Neural progenitor cell (in vitro differentiated cells): ENCODE data around the gene FNTB.

Source experiments
- EZH2 ChIP-seq: fragments of 200-600 bp; sonication (generic); IDR thresholded peaks from 2 replicates; pipeline ENCODE4 v1.6.1; 2017; ENCODE audit warnings: antibody characterized with exemption, mild to moderate bottlenecking, moderate library complexity
- EZH2phosphoT487 ChIP-seq: fragments of 200-600 bp; sonication (generic); IDR thresholded peaks from 2 replicates; pipeline ENCODE4 v1.6.1; 2017; ENCODE audit warnings: antibody characterized with exemption
- TF ChIP-seq, protein P1 (sequence below): fragments of 200-600 bp; sonication (generic); IDR thresholded peaks from 2 replicates; pipeline ENCODE4 v1.5.1; 2017; ENCODE audit warnings: antibody characterized with exemption, mild to moderate bottlenecking

DNA sequence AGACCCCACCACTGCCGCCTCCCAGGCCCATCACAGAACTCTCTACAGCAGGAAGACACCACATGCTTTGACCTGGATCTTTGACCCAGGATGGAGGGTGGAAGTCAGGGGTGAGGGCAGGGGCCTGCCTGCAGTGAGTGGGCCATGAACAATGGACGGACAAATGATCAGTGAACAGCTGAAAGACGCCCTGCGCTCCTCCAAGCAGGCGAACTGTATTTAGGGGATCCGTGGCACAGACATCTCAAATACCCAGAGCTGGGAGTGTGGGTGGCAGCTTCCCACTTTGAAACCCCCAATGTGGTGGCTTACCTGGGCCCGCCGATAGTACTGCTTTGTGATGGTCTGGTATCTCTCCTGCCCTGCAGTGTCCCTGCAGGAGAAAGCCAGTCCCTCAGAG lies 35.4 kb upstream of the FNTB start:
- TF ChIP-seq, protein P1, sequence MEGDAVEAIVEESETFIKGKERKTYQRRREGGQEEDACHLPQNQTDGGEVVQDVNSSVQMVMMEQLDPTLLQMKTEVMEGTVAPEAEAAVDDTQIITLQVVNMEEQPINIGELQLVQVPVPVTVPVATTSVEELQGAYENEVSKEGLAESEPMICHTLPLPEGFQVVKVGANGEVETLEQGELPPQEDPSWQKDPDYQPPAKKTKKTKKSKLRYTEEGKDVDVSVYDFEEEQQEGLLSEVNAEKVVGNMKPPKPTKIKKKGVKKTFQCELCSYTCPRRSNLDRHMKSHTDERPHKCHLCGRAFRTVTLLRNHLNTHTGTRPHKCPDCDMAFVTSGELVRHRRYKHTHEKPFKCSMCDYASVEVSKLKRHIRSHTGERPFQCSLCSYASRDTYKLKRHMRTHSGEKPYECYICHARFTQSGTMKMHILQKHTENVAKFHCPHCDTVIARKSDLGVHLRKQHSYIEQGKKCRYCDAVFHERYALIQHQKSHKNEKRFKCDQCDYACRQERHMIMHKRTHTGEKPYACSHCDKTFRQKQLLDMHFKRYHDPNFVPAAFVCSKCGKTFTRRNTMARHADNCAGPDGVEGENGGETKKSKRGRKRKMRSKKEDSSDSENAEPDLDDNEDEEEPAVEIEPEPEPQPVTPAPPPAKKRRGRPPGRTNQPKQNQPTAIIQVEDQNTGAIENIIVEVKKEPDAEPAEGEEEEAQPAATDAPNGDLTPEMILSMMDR, result no peak
- TF ChIP-seq EZH2 (no peak), EZH2phosphoT487 (no peak)
